CD14-positive monocyte (primary cell): ENCODE results near the gene ARHGAP15. TPM values are rescaled to one million over a fixed set of nuclear protein-coding genes. Genes with fewer than 3 reads are reported as not detected.

Experiments used
- DNase-seq, 3 donors: peaks; one replicate each; pipeline ENCODE4 v3.0.0-alpha.2; 2011 to 2022
- H2AFZ ChIP-seq: 2 replicates; pipeline ENCODE4 v1.6.0; 2012; ENCODE audit warnings: mild to moderate bottlenecking, low read depth, low read length, inconsistent platforms; ENCODE audit not compliant: insufficient read depth, poor library complexity, severe bottlenecking
- H3K27ac ChIP-seq, 2 donors: 1 replicate in 1 of 2; 2 replicates in 1 of 2; pipeline ENCODE4 v1.5.1; 2012 to 2013; ENCODE audit warnings: low read length in 2 of 2, control low read depth in 1 of 2, inconsistent platforms in 1 of 2, low read depth in 1 of 2, mild to moderate bottlenecking in 1 of 2
- H3K27me3 ChIP-seq, 2 donors: one replicate each; pipeline versions ENCODE4 v1.6.0 to v1.6.1; 2011 to 2013; ENCODE audit warnings: low read length in 2 of 2; ENCODE audit not compliant: control insufficient read depth in 2 of 2, insufficient read depth in 2 of 2
- H3K36me3 ChIP-seq, 2 donors: replicated peaks in 1 of 2; 1 replicate in 1 of 2; 2 replicates in 1 of 2; pipeline versions ENCODE4 v1.5.1 to v1.6.1; 2012 to 2013; ENCODE audit warnings: low read length in 2 of 2, control low read depth in 1 of 2, inconsistent platforms in 1 of 2, mild to moderate bottlenecking in 1 of 2; ENCODE audit not compliant: insufficient read depth in 2 of 2, control insufficient read depth in 1 of 2
- H3K4me1 ChIP-seq, 2 donors: 1 replicate in 1 of 2; 2 replicates in 1 of 2; pipeline versions ENCODE4 v1.5.1 to v1.6.1; 2012 to 2013; ENCODE audit warnings: low read length in 2 of 2, control low read depth in 1 of 2, inconsistent platforms in 1 of 2, mild to moderate bottlenecking in 1 of 2, moderate library complexity in 1 of 2; ENCODE audit not compliant: insufficient read depth in 2 of 2, control insufficient read depth in 1 of 2
- H3K4me2 ChIP-seq: replicated peaks from 2 replicates; pipeline ENCODE3; 2012; ENCODE audit warnings: low read length, moderate library complexity, mild to moderate bottlenecking; ENCODE audit not compliant: poor library complexity, severe bottlenecking; ENCODE audit errors: extremely low read depth
- H3K4me3 ChIP-seq, 3 experiments: fragments of 200-600 bp in 1 of 3; sonication (generic) in 1 of 3; replicated peaks in 1 of 3; 1 replicate in 2 of 3; 2 replicates in 1 of 3; pipeline ENCODE4 v1.5.1; 2011 to 2013; ENCODE audit warnings: low read length in 3 of 3, mild to moderate bottlenecking in 3 of 3, control low read depth in 2 of 3, low read depth in 2 of 3, inconsistent platforms in 1 of 3, moderate library complexity in 1 of 3
- H3K79me2 ChIP-seq: 2 replicates; pipeline ENCODE4 v1.6.0; 2012; ENCODE audit warnings: mild to moderate bottlenecking, control low read depth, inconsistent platforms, low read length, moderate library complexity; ENCODE audit not compliant: insufficient read depth
- H3K9ac ChIP-seq: 2 replicates; pipeline ENCODE4 v1.6.0; 2017; ENCODE audit warnings: low read length, mild to moderate bottlenecking; ENCODE audit not compliant: insufficient read depth, poor library complexity, severe bottlenecking
- H3K9me3 ChIP-seq, 2 donors: replicated peaks in 1 of 2; 1 replicate in 1 of 2; 2 replicates in 1 of 2; pipeline versions ENCODE4 v1.5.1 to v1.6.1; 2012 to 2013; ENCODE audit warnings: low read length in 2 of 2, control low read depth in 1 of 2; ENCODE audit not compliant: control insufficient read depth in 1 of 2, insufficient read depth in 1 of 2
- H4K20me1 ChIP-seq: 2 replicates; pipeline ENCODE4 v1.6.0; 2012; ENCODE audit warnings: mild to moderate bottlenecking, low read length, control low read depth, moderate library complexity; ENCODE audit not compliant: insufficient read depth
- H3K27ac Mint-ChIP-seq, 7 donors: one replicate each; pipeline ENCODE4 v1.8.0; 2020; ENCODE audit warnings: mild to moderate bottlenecking in 7 of 7, mixed read lengths in 7 of 7, moderate library complexity in 6 of 7, inconsistent platforms in 2 of 7
- H3K27me3 Mint-ChIP-seq, 3 donors: one replicate each; pipeline ENCODE4 v1.8.0; 2021 to 2022; ENCODE audit warnings: low read depth in 3 of 3, mild to moderate bottlenecking in 3 of 3, mixed read lengths in 3 of 3, moderate library complexity in 3 of 3, inconsistent platforms in 1 of 3
- H3K36me3 Mint-ChIP-seq, 2 donors: one replicate each; pipeline ENCODE4 v1.8.0; 2020; ENCODE audit warnings: mixed read lengths in 2 of 2, inconsistent platforms in 1 of 2, mild to moderate bottlenecking in 1 of 2
- H3K4me1 Mint-ChIP-seq: one replicate; pipeline ENCODE4 v1.8.0; 2020; ENCODE audit warnings: mild to moderate bottlenecking, mixed read lengths
- H3K4me3 Mint-ChIP-seq, 2 donors: one replicate each; pipeline ENCODE4 v1.8.0; 2020; ENCODE audit warnings: mild to moderate bottlenecking in 2 of 2, mixed read lengths in 2 of 2, moderate library complexity in 1 of 2
- H3K9me3 Mint-ChIP-seq, 7 donors: one replicate each; pipeline ENCODE4 v1.8.0; 2020 to 2022; ENCODE audit warnings: mixed read lengths in 7 of 7, mild to moderate bottlenecking in 6 of 7, moderate library complexity in 6 of 7, inconsistent platforms in 2 of 7
- whole genome bisulfite sequencing: methylation state at CpG from one replicate; pipeline ENCODE4 v1.1.5; 2013; ENCODE audit warnings: missing lambda C conversion rate; ENCODE audit not compliant: insufficient coverage; 5-methylcytosine and 5-hydroxymethylcytosine counted together
- intact Hi-C, 2 donors: fragments of 100-400 bp; cut with micrococcal nuclease; formaldehyde crosslinking; loops; one replicate each; pipeline versions ENCODE4 v1.15.0 to v1.15.1; 2023
- polyA plus RNA-seq, 3 donors: library from polyadenylated mRNA; depleted of rRNA in 1 of 3; unstranded in 2 of 3; stranded (reverse) in 1 of 3; fragments of 300-500 nt in 2 of 3; fragments of >200 nt in 1 of 3; fragmentation: Illumina TruSeq in 2 of 3; gene quantifications; 1 replicate in 2 of 3; 2 replicates in 1 of 3; pipeline ENCODE4 v1.2.3, GENCODE V29; 2012 to 2021
- TF ChIP-seq, protein P1 (sequence below): fragments of 200-600 bp; IDR thresholded peaks from one replicate; pipeline ENCODE4 v1.8.0; 2022; ENCODE audit warnings: antibody characterized with exemption, mild to moderate bottlenecking

Gene ARHGAP15
- polyA plus RNA-seq, 3 donors: 35.4 to 50.9 (median 50.7) TPM

GRCh38 chr2:143594745-143595144 lies 465.5 kb downstream of the ARHGAP15 start:
- Histone ChIP-seq H3K36me3 (peaks cover 2 to 20% of the 10 kb centered on the region in 2 donors), H3K4me1 (no peaks in the 10 kb centered on the region), H3K9me3 (no peaks in the 10 kb centered on the region), H3K27me3 (no peaks in the 10 kb centered on the region), H3K4me3 (no peak overlapping the region), H3K27ac (no peak overlapping the region), H2AFZ (no peak overlapping the region), H3K79me2 (no peaks in the 10 kb centered on the region), H4K20me1 (no peaks in the 10 kb centered on the region), H3K9ac (no peak overlapping the region), H3K4me2 (no peak overlapping the region)
- TF ChIP-seq, protein P1, sequence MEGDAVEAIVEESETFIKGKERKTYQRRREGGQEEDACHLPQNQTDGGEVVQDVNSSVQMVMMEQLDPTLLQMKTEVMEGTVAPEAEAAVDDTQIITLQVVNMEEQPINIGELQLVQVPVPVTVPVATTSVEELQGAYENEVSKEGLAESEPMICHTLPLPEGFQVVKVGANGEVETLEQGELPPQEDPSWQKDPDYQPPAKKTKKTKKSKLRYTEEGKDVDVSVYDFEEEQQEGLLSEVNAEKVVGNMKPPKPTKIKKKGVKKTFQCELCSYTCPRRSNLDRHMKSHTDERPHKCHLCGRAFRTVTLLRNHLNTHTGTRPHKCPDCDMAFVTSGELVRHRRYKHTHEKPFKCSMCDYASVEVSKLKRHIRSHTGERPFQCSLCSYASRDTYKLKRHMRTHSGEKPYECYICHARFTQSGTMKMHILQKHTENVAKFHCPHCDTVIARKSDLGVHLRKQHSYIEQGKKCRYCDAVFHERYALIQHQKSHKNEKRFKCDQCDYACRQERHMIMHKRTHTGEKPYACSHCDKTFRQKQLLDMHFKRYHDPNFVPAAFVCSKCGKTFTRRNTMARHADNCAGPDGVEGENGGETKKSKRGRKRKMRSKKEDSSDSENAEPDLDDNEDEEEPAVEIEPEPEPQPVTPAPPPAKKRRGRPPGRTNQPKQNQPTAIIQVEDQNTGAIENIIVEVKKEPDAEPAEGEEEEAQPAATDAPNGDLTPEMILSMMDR: no peak
- Mint-ChIP-seq H3K9me3 (no peaks in the 10 kb centered on the region), H3K4me3 (no peak overlapping the region), H3K36me3 (peaks cover 21 to 22% of the 10 kb centered on the region in 2 donors), H3K27me3 (no peaks in the 10 kb centered on the region), H3K4me1 (no peaks in the 10 kb centered on the region), H3K27ac (no peak overlapping the region)
- intact Hi-C loops: no loop called here
- no CpG with 5 or more reads among the region's 2 CpGs for WGBS
- DNase-seq: no peak

DNA sequence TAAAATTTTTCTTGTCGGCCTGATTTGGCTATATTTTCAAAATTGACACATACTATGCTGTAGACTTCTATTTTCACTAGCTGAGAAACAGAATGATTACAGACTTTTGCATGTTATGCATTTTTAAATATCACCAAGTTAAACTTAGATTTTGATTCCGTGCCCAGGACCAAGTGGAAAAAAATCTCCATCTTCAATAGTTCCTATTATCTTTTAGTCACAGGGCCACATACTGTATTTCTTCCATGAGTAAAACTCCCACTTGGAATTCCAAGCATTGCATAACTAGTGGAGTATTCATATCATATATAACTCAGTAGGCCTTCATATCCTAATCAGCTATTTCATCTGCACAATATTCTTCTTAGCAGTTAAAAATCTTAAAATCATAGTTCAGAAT lies 470.9 kb downstream of the ARHGAP15 start:
- TF ChIP-seq, protein P1: no peak
- Histone ChIP-seq H2AFZ (no peak overlapping the region), H3K27me3 (no peaks in the 10 kb centered on the region), H4K20me1 (no peaks in the 10 kb centered on the region), H3K4me1 (no peaks in the 10 kb centered on the region), H3K9me3 (no peaks in the 10 kb centered on the region), H3K79me2 (no peaks in the 10 kb centered on the region), H3K36me3 (peaks cover 5 to 21% of the 10 kb centered on the region in 2 donors), H3K9ac (no peak overlapping the region), H3K27ac (no peak overlapping the region), H3K4me3 (no peak overlapping the region), H3K4me2 (no peak overlapping the region)
- no peak overlapping the region for H3K27ac Mint-ChIP-seq
- DNase-seq: no peak
- intact Hi-C loops: no loop called here
- H3K4me1 Mint-ChIP-seq: no peaks in the 10 kb centered on the region
- H3K36me3 Mint-ChIP-seq: peaks cover 14 to 32% of the 10 kb centered on the region in 2 donors
- WGBS: 100% methylated on average over 1 of the region's 2 CpGs
- no peaks in the 10 kb centered on the region for H3K9me3 Mint-ChIP-seq
- no peak overlapping the region for H3K4me3 Mint-ChIP-seq
- peaks cover 0 to 2% (median 0%) of the 10 kb centered on the region in 3 donors for H3K27me3 Mint-ChIP-seq
